Testis (tissue), 3 donors: Measurements from ENCODE around the gene NDUFC1. TPM values are rescaled to one million over a fixed set of nuclear protein-coding genes. Genes with fewer than 3 reads are reported as not detected.

Experiments used
- DNase-seq: peaks from one replicate; pipeline ENCODE4 v3.0.0-alpha.2; 2019
- H3K27ac ChIP-seq, 2 donors: fragments of 200-600 bp; sonication (generic); one replicate each; pipeline ENCODE4 v1.5.1; 2019
- H3K27me3 ChIP-seq: fragments of 200-600 bp; sonication (generic); one replicate; pipeline ENCODE4 v1.5.1; 2019
- H3K36me3 ChIP-seq: fragments of 200-600 bp; sonication (generic); one replicate; pipeline ENCODE4 v1.5.1; 2017; ENCODE audit warnings: low read depth; ENCODE audit errors: missing control alignments
- H3K4me1 ChIP-seq: fragments of 200-600 bp; sonication (generic); one replicate; pipeline ENCODE4 v1.5.1; 2019
- H3K4me3 ChIP-seq, 2 donors: fragments of 200-600 bp; sonication (generic); one replicate each; pipeline ENCODE4 v1.5.1; 2017 to 2019
- H3K9me3 ChIP-seq: fragments of 200-600 bp; sonication (generic); one replicate; pipeline ENCODE4 v1.5.1; 2017
- POLR2A ChIP-seq: fragments of 450-650 bp; IDR thresholded peaks from one replicate; pipeline ENCODE4 v1.6.1; 2017; ENCODE audit warnings: antibody characterized with exemption, mild to moderate bottlenecking, moderate library complexity
- WGBS, 2 donors: methylation state at CpG; one replicate each; pipeline ENCODE4 v1.1.5; 2018; 5-methylcytosine and 5-hydroxymethylcytosine counted together
- intact Hi-C: fragments of 100-400 bp; cut with DNase I; formaldehyde crosslinking; loops from one replicate; pipeline ENCODE4 v1.15.1; 2023; ENCODE audit warnings: low total_unique reads
- polyA plus RNA-seq: library from polyadenylated mRNA; stranded (reverse); fragments of 350-450 nt; fragmentation: Illumina TruSeq; extraction: RNeasy Lipid Tissue Mini Kit (QIAGEN cat#74804); gene quantifications from one replicate; pipeline ENCODE4 v1.2.3, GENCODE V29; 2014; ENCODE audit warnings: low read depth, low replicate concordance; ENCODE audit not compliant: insufficient read depth
- total RNA-seq, 2 donors: library from RNA; depleted of rRNA; stranded (reverse); fragments of >200 nt; gene quantifications; one replicate each; pipeline ENCODE4 v1.2.3, GENCODE V29; 2016
- TF ChIP-seq, protein P1 (sequence below), 3 experiments: fragments of 450-650 bp in 2 of 3; fragments of 200-600 bp in 1 of 3; sonication (generic) in 1 of 3; IDR thresholded peaks; one replicate each; pipeline ENCODE4 v1.5.1; 2016 to 2019; ENCODE audit warnings: antibody characterized with exemption in 3 of 3, mild to moderate bottlenecking in 2 of 3, moderate library complexity in 1 of 3

The NDUFC1 gene
- total and polyA plus RNA-seq, 3 donors from 2014 or later, result 121 to 201 (median 127) TPM

DNA sequence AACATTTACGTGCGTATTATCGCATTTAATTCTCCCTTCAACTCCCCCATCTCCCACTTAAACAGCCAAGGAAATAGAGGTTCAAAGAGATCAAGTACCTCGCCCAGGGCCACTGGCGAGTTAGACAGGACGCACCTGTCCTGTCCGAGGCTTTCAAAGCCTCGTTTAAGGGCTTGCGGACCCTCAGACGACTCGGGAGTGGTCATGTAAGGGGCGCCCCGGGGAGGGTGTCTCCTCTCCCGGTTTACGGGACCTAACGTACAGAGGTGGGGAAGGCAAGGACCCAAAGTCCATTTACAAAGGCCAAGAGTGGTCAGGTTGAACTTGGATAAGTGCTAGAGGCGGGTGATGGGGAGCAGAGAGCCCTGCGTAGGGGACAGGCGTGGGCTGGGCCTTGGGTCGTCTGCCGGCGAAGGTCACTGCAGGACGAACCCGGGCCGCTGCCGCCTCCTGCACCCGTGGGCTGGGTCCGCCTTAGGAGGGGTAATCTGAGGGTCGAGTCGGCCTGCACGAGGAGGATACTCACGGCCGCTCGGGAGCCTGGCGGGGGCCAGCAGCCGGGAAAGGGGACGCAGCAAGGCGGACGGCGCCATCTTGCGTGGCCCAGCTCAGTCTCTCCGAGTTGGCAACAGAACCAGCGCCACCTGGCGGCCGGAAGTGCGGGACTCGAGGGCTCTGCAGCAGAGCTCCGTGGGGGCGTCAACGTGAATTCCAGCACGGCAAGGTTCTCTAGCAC is 6.9 kb downstream of the NDUFC1 start:
- Histone ChIP-seq H3K9me3 (no peaks in the 10 kb centered on the region), H3K4me3 (peak overlapping the region; percentile 77 to 79), H3K27ac (peak overlapping the region; percentile 82 to 88), H3K27me3 (no peaks in the 10 kb centered on the region), H3K36me3 (no peaks in the 10 kb centered on the region), H3K4me1 (peaks cover 16% of the 10 kb centered on the region)
- TF ChIP-seq, protein P1, sequence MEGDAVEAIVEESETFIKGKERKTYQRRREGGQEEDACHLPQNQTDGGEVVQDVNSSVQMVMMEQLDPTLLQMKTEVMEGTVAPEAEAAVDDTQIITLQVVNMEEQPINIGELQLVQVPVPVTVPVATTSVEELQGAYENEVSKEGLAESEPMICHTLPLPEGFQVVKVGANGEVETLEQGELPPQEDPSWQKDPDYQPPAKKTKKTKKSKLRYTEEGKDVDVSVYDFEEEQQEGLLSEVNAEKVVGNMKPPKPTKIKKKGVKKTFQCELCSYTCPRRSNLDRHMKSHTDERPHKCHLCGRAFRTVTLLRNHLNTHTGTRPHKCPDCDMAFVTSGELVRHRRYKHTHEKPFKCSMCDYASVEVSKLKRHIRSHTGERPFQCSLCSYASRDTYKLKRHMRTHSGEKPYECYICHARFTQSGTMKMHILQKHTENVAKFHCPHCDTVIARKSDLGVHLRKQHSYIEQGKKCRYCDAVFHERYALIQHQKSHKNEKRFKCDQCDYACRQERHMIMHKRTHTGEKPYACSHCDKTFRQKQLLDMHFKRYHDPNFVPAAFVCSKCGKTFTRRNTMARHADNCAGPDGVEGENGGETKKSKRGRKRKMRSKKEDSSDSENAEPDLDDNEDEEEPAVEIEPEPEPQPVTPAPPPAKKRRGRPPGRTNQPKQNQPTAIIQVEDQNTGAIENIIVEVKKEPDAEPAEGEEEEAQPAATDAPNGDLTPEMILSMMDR (IDR thresholded peaks at IDR 0.05), result peak; percentile 88 to 95 (median 93)
- TF ChIP-seq POLR2A, result no peak
- 0 to 1% methylated on average over 28 to 33 of the region's 51 CpGs for WGBS, 2 donors
- DNase-seq, result peak; percentile 99
- intact Hi-C loops, result loop anchor here (5.0 to 10.0 kb wide), 2 partner anchors 68 to 159 kb away; partner anchors contain the start of gene RAB33B

DNA sequence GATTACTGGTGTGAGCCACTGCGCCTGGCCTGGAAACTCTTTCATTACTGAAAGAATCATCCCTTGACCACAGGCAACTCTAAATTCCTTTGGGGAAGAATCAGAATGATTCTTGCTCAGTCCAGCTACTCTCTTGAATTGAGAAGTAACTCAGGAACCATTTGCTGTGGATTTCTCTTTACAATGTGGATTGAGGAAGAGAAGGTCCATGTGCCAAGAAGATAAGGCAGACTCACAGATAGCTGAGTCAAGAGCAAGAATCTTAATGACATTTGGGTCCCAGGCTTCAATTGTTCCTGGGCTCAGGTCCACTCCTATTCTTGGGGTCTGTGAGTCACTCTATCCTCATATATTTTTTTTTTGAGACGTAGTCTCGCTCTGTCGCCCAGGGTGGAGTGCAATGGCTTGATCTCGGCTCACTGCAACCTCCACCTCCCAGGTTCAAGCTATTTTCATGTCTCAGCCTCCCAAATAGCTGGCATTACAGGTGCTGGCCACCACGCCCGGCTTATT is 16.0 kb downstream of the NDUFC1 start:
- TF ChIP-seq, protein P1 (IDR thresholded peaks at IDR 0.05), result no peak
- no peak for TF ChIP-seq POLR2A
- 95 to 96% methylated on average over 7 of the region's 7 CpGs for WGBS, 2 donors
- no peaks in the 10 kb centered on the region for H3K9me3 ChIP-seq
- no peaks in the 10 kb centered on the region for H3K4me1 ChIP-seq
- no peak overlapping the region for H3K27ac ChIP-seq
- no peak overlapping the region for H3K4me3 ChIP-seq
- no peaks in the 10 kb centered on the region for H3K36me3 ChIP-seq
- intact Hi-C loops, result no loop called here
- DNase-seq, result no peak
- H3K27me3 ChIP-seq, result no peaks in the 10 kb centered on the region

DNA sequence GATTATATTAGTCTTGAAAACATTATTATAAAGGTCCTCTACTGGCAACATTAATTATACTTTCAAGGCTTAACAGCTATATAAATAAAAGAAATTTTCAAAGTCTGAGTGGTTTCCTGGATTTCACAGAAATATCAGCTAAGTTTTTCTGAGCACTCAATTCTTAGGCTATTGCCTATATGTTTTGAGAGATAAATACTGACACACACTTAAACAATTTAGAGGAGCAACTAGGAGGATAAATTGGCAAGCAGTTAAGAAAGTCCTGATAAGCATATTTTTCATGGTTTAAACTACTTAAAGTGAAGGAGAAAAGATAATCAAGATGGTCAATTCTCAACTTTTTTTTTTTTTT is 19.6 kb downstream of the NDUFC1 start:
- no peak for DNase-seq
- H3K4me1 ChIP-seq, result peaks cover 3% of the 10 kb centered on the region
- no peak overlapping the region for H3K4me3 ChIP-seq
- no peaks in the 10 kb centered on the region for H3K27me3 ChIP-seq
- H3K9me3 ChIP-seq, result no peaks in the 10 kb centered on the region
- TF ChIP-seq, protein P1 (IDR thresholded peaks at IDR 0.05), result no peak
- no peak for TF ChIP-seq POLR2A
- intact Hi-C loops, result no loop called here
- H3K27ac ChIP-seq, result no peak overlapping the region
- no peaks in the 10 kb centered on the region for H3K36me3 ChIP-seq

DNA sequence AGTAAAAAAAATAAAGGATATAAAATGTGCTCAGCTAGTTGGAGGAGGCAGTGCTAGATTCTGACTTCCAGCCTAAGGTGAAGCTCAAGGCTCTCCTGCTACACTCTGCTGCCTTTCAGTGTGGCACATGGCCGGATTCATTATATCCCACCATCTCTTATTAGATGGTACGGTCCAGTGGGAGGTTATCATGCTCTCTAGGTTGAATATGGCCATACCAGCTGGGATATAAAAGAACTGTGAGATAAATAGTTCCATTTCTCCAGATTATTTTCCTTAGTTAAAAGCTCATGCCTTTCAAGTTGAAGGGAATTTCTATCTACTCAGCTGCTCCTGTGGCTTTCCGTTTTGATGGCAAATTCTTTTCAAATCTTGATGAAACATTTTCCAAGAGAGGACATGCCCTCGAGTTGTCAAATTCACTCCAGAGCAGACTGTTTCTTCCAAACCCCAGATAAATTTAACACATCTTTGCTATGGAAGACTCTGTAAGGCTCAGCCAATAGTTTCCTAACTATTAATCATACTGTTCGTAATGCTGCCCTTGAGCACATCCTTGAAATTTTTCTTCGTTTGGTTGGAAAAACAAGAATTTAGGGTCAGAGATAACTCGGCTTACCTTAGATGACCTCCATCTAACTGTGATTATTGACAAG is 20.1 kb downstream of the NDUFC1 start:
- TF ChIP-seq POLR2A, result no peak
- TF ChIP-seq, protein P1 (IDR thresholded peaks at IDR 0.05), result no peak
- no peak for DNase-seq

More for the DNA sequence above, 20.1 kb downstream of the NDUFC1 start:
- H3K27ac ChIP-seq, result no peak overlapping the region
- intact Hi-C loops, result no loop called here
- H3K9me3 ChIP-seq, result no peaks in the 10 kb centered on the region
- no peaks in the 10 kb centered on the region for H3K36me3 ChIP-seq
- no peaks in the 10 kb centered on the region for H3K27me3 ChIP-seq
- H3K4me3 ChIP-seq, result no peak overlapping the region
- 33 to 55% methylated on average over 7 of the region's 7 CpGs for WGBS, 2 donors
- H3K4me1 ChIP-seq, result peaks cover 3% of the 10 kb centered on the region
